ENCODE results near the gene BMP8A. TPM values are rescaled to one million over a fixed set of nuclear protein-coding genes. Genes with fewer than 3 reads are reported as not detected.

BMP8A gene
- polyA plus RNA-seq, 1 donor (not counting 4 experiments of a cell fraction or from before 2014, with no cell fraction given) = not detected

- peaks cover 2% of the 10 kb centered on the region for H4K20me1 ChIP-seq (ENCODE audit: control insufficient read depth, extremely low read depth, insufficient read depth, low read length)
- H3K9me1 ChIP-seq (ENCODE audit: control insufficient read depth, extremely low read depth, insufficient read depth, low read length) = peaks cover 4% of the 10 kb centered on the region
- no peak overlapping the region for H2AFZ ChIP-seq (ENCODE audit: control insufficient read depth, low read length)
- H3K79me2 ChIP-seq (ENCODE audit: control insufficient read depth, insufficient read depth, low read length) = no peaks in the 10 kb centered on the region
- H3K4me1 ChIP-seq (ENCODE audit: control insufficient read depth, extremely low read depth, insufficient read depth, low read length) = peaks cover 3% of the 10 kb centered on the region
- H3K9ac ChIP-seq (ENCODE audit: control insufficient read depth, extremely low read depth, insufficient read depth, low read length) = no peak overlapping the region
- H3K27me3 ChIP-seq (ENCODE audit: control insufficient read depth, extremely low read depth, insufficient read depth, low read length) = no peaks in the 10 kb centered on the region
- H3K9me3 ChIP-seq (ENCODE audit: control insufficient read depth, low read depth, low read length) = no peaks in the 10 kb centered on the region
- TF ChIP-seq CTCF (optimal IDR thresholded peaks at IDR 0.05 in 1 of 3, IDR thresholded peaks at IDR 0.05 in 1 of 3, conservative IDR thresholded peaks at IDR 0.05 in 1 of 3; ENCODE audit: extremely low read depth in 1 of 3, insufficient read depth in 2 of 3, low read length in 3 of 3) = no peak
- no peak for TF ChIP-seq EZH2 (IDR thresholded peaks at IDR 0.05; ENCODE audit: low read length)
- FAIRE-seq = no peak
- no peak overlapping the region for H3K27ac ChIP-seq (ENCODE audit: control insufficient read depth, insufficient read depth, low read length)
- no peak overlapping the region for H3K4me2 ChIP-seq (ENCODE audit: control insufficient read depth, extremely low read depth, insufficient read depth, low read depth, low read length)
- dilution Hi-C loops (cut with MboI; ENCODE audit: extremely low pct_ligation_motif_present, low sequenced_read_pairs) = no loop called here
- no peak overlapping the region for H3K4me3 ChIP-seq (ENCODE audit: control insufficient read depth in 2 of 3, extremely low read depth in 1 of 3, insufficient read depth in 2 of 3, low read depth in 1 of 3, low read length in 3 of 3)
- peaks cover 27 to 44% of the 10 kb centered on the region in 2 experiments for H3K36me3 ChIP-seq (ENCODE audit: control insufficient read depth in 2 of 2, extremely low read depth in 1 of 2, insufficient read depth in 2 of 2, low read length in 2 of 2)
- no peak for DNase-seq (ENCODE audit: low read depth, low spot score)
Observed at GRCh38 chr1:39478126-39478915, 13.1 kb upstream of the BMP8A start.

GRCh38 chr1:39481289-39481688 lies 10.1 kb upstream of the BMP8A start:
- H3K9me1 ChIP-seq (ENCODE audit: control insufficient read depth, extremely low read depth, insufficient read depth, low read length) = peaks cover 7% of the 10 kb centered on the region
- H3K79me2 ChIP-seq (ENCODE audit: control insufficient read depth, insufficient read depth, low read length) = no peaks in the 10 kb centered on the region
- no peak overlapping the region for H3K4me3 ChIP-seq (ENCODE audit: control insufficient read depth in 2 of 3, extremely low read depth in 1 of 3, insufficient read depth in 2 of 3, low read depth in 1 of 3, low read length in 3 of 3)
- H4K20me1 ChIP-seq (ENCODE audit: control insufficient read depth, extremely low read depth, insufficient read depth, low read length) = peaks cover 5% of the 10 kb centered on the region
- H2AFZ ChIP-seq (ENCODE audit: control insufficient read depth, low read length) = no peak overlapping the region
- TF ChIP-seq CTCF (optimal IDR thresholded peaks at IDR 0.05 in 1 of 3, IDR thresholded peaks at IDR 0.05 in 1 of 3, conservative IDR thresholded peaks at IDR 0.05 in 1 of 3; ENCODE audit: extremely low read depth in 1 of 3, insufficient read depth in 2 of 3, low read length in 3 of 3) (no peak), EZH2 (IDR thresholded peaks at IDR 0.05; ENCODE audit: low read length) (no peak)
- no peaks in the 10 kb centered on the region for H3K9me3 ChIP-seq (ENCODE audit: control insufficient read depth, low read depth, low read length)
- FAIRE-seq (no peak), DNase-seq (ENCODE audit: low read depth, low spot score) (no peak)
- H3K36me3 ChIP-seq (ENCODE audit: control insufficient read depth in 2 of 2, extremely low read depth in 1 of 2, insufficient read depth in 2 of 2, low read length in 2 of 2) = peaks cover 39 to 52% of the 10 kb centered on the region in 2 experiments
- no peaks in the 10 kb centered on the region for H3K27me3 ChIP-seq (ENCODE audit: control insufficient read depth, extremely low read depth, insufficient read depth, low read length)
- no peak overlapping the region for H3K27ac ChIP-seq (ENCODE audit: control insufficient read depth, insufficient read depth, low read length)
- no peak overlapping the region for H3K4me2 ChIP-seq (ENCODE audit: control insufficient read depth, extremely low read depth, insufficient read depth, low read depth, low read length)
- no peak overlapping the region for H3K9ac ChIP-seq (ENCODE audit: control insufficient read depth, extremely low read depth, insufficient read depth, low read length)
- peaks cover 4% of the 10 kb centered on the region for H3K4me1 ChIP-seq (ENCODE audit: control insufficient read depth, extremely low read depth, insufficient read depth, low read length)
- dilution Hi-C loops (cut with MboI; ENCODE audit: extremely low pct_ligation_motif_present, low sequenced_read_pairs) = no loop called here

Data from keratinocyte (primary cell).